BE2C (cell line): ENCODE results near the gene ATP9B.

ENCODE experiments used
- DNase-seq: peaks from one replicate; pipeline ENCODE4 v3.0.0-alpha.2; 2020
- H3K27me3 ChIP-seq: fragments of 250-450 bp; sonication (Bioruptor Pico); 2 replicates; pipeline ENCODE4 v1.5.1; 2020; ENCODE audit warnings: mild to moderate bottlenecking
- H3K36me3 ChIP-seq: fragments of 250-450 bp; sonication (Bioruptor Pico); 2 replicates; pipeline ENCODE4 v1.5.1; 2020; ENCODE audit warnings: mild to moderate bottlenecking
- H3K4me1 ChIP-seq: fragments of 250-450 bp; sonication (Bioruptor Pico); 2 replicates; pipeline ENCODE4 v1.5.1; 2020
- H3K4me3 ChIP-seq: 2 replicates; pipeline ENCODE4 v1.5.1; 2011; ENCODE audit warnings: low read depth, low read length
- H3K9me3 ChIP-seq: fragments of 250-450 bp; sonication (Bioruptor Pico); 2 replicates; pipeline ENCODE4 v1.5.1; 2020
- TF ChIP-seq, protein P1 (sequence below): IDR thresholded peaks from 2 replicates; pipeline ENCODE4 v1.5.1; 2012; ENCODE audit warnings: mild to moderate bottlenecking, low read depth, low read length

The ATP9B gene

DNA sequence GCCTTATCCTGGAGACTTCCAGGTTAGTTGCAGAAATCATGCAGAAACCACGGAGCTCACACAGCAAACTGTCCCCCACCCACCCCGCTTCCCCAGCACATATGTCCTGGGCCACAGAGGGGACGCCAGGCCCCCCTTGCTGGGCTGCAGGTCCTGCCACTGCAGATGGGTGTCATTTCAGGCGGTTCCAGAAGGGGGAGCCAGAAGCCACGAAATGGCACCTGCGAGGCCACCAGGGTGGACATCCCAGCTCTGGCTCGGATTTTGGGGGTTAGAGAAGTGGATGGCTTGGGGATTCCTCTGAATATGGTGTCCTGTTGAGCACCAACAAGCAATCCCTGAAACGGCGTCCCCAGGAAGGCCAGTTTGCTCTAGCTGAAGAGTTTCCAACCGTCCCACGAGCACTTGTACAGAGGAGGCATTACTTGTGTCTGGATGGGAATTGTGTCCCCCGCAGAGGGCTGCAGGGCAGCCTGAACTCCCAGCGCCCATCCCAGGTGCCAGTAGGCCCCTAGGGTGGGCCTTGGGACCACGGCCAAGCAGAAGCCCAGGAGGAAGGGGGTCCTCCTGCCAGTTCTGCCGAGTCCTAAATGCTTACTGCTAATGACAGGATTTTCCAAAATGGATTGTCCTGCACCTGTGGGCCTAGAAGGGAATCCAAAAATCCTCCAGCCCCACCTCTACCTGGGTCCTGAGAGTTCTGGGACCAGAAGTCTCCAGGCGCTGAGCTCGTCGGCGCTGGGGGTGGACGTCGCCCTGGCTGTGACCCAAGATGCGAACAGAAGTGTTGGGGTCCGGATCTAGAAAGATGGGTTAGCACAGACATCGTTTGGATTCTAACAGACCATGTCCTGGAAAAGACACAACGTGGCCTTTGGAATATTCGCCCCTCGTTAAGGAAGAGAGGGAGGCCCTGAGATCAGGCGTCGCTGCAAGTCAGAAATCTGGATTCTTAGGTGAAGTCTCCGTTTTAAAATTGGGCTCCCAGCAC lies 311.9 kb downstream of the ATP9B start:
- no peak overlapping the region for H3K4me3 ChIP-seq
- no peaks in the 10 kb centered on the region for H3K4me1 ChIP-seq
- peak; percentile 56 for DNase-seq
- H3K27me3 ChIP-seq, result 0 out of 2 replicates have a peak, but pooled peaks cover 7% of the 10 kb centered on the region
- H3K36me3 ChIP-seq, result no peaks in the 10 kb centered on the region
- TF ChIP-seq, protein P1, sequence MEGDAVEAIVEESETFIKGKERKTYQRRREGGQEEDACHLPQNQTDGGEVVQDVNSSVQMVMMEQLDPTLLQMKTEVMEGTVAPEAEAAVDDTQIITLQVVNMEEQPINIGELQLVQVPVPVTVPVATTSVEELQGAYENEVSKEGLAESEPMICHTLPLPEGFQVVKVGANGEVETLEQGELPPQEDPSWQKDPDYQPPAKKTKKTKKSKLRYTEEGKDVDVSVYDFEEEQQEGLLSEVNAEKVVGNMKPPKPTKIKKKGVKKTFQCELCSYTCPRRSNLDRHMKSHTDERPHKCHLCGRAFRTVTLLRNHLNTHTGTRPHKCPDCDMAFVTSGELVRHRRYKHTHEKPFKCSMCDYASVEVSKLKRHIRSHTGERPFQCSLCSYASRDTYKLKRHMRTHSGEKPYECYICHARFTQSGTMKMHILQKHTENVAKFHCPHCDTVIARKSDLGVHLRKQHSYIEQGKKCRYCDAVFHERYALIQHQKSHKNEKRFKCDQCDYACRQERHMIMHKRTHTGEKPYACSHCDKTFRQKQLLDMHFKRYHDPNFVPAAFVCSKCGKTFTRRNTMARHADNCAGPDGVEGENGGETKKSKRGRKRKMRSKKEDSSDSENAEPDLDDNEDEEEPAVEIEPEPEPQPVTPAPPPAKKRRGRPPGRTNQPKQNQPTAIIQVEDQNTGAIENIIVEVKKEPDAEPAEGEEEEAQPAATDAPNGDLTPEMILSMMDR, result peak; percentile 67
- no peaks in the 10 kb centered on the region for H3K9me3 ChIP-seq

GRCh38 chr18:79381811-79382311 lies 312.7 kb downstream of the ATP9B start:
- DNase-seq, result no peak
- TF ChIP-seq, protein P1, result no peak
- no peak overlapping the region for H3K4me3 ChIP-seq
- H3K27me3 ChIP-seq, result 0 out of 2 replicates have a peak, but pooled peaks cover 7% of the 10 kb centered on the region
- no peaks in the 10 kb centered on the region for H3K4me1 ChIP-seq
- H3K9me3 ChIP-seq, result no peaks in the 10 kb centered on the region
- H3K36me3 ChIP-seq, result no peaks in the 10 kb centered on the region

- no peak for DNase-seq
- H3K4me3 ChIP-seq, result no peak overlapping the region
- TF ChIP-seq, protein P1, result no peak
- no peaks in the 10 kb centered on the region for H3K36me3 ChIP-seq
- 0 out of 2 replicates have a peak, but pooled peaks cover 7% of the 10 kb centered on the region for H3K27me3 ChIP-seq
- H3K9me3 ChIP-seq, result no peaks in the 10 kb centered on the region
- no peaks in the 10 kb centered on the region for H3K4me1 ChIP-seq
Measured at GRCh38 chr18:79382681-79383387, 313.6 kb downstream of the ATP9B start.

- Histone ChIP-seq H3K36me3 (no peaks in the 10 kb centered on the region), H3K9me3 (no peaks in the 10 kb centered on the region), H3K4me1 (no peaks in the 10 kb centered on the region), H3K27me3 (0 out of 2 replicates have a peak, but pooled peaks cover 11% of the 10 kb centered on the region), H3K4me3 (no peak overlapping the region)
- no peak for DNase-seq
- TF ChIP-seq, protein P1, result no peak
Measured at GRCh38 chr18:79383388-79384056, 314.3 kb downstream of the ATP9B start.

GRCh38 chr18:79384151-79384807 lies 315.1 kb downstream of the ATP9B start:
- DNase-seq, result no peak
- H3K4me1 ChIP-seq, result no peaks in the 10 kb centered on the region
- H3K4me3 ChIP-seq, result no peak overlapping the region
- H3K36me3 ChIP-seq, result no peaks in the 10 kb centered on the region
- 0 out of 2 replicates have a peak, but pooled peaks cover 11% of the 10 kb centered on the region for H3K27me3 ChIP-seq
- TF ChIP-seq, protein P1, result no peak
- no peaks in the 10 kb centered on the region for H3K9me3 ChIP-seq
